K562 (cell line): ENCODE measurements around the gene COL25A1. TPM values are rescaled to one million over a fixed set of nuclear protein-coding genes. Genes with fewer than 3 reads are reported as not detected.

ENCODE experiments used
- ATAC-seq: fragments of 200-7000 bp; cut with Tn5 transposase; 3 replicates; pipeline ENCODE4 v1.9.1; 2020; ENCODE audit warnings: moderate library complexity
- BruUV-seq: library from RNA; stranded (reverse); fragments of 400-500 nt; replicated peaks from 2 replicates; lab custom pipeline; 2021; lab: Mats Ljungman, UMichigan
- CTCF ChIA-PET: fragments of 300-600 bp; formaldehyde crosslinking; extraction: SDS; loops from one replicate; lab custom pipeline; 2021; ENCODE audit warnings: low intra/inter-chr PET ratio; lab: Yijun Ruan, JAX
- POLR2A ChIA-PET: fragments of 300-600, 350-650 bp; sonication (Branson Sonifier 250); formaldehyde crosslinking; extraction: SDS; loops from one replicate; lab custom pipeline; 2021; ENCODE audit warnings: antibody characterized with exemption, inconsistent platforms; lab: Yijun Ruan, JAX
- DNase-seq, 4 experiments: peaks; one replicate each; pipeline versions ENCODE4 v3.0.0 to v3.0.0-alpha.2; 2011 to 2018; ENCODE audit warnings: low spot score in 3 of 4, mixed read lengths in 3 of 4; ENCODE audit errors: extremely low read depth in 1 of 4
- FAIRE-seq: peaks from 2 replicates; lab custom pipeline; 2011; peaks lifted over from hg19 to GRCh38; lab: Jason Lieb, UNC
- H2AFZ ChIP-seq: 2 replicates; pipeline ENCODE4 v1.6.0; 2011; ENCODE audit warnings: low read depth, low read length, control low read depth, inconsistent platforms
- H3K27ac ChIP-seq: fragments of 200-600 bp; 3 replicates; pipeline ENCODE4 v1.8.0; 2011; ENCODE audit warnings: low read depth, mild to moderate bottlenecking, control low read depth, inconsistent platforms, low read length, moderate library complexity, mixed read lengths; ENCODE audit errors: extremely low read depth
- H3K27me3 ChIP-seq, 2 experiments: fragments of 300-600 bp in 1 of 2; 2 replicates in 1 of 2; 3 replicates in 1 of 2; pipeline versions ENCODE4 v1.6.0 to v1.8.0; 2011; ENCODE audit warnings: inconsistent platforms in 2 of 2, low read length in 2 of 2, mild to moderate bottlenecking in 1 of 2, mixed read lengths in 1 of 2, moderate library complexity in 1 of 2; ENCODE audit not compliant: control insufficient read depth in 2 of 2, insufficient read depth in 2 of 2
- H3K36me3 ChIP-seq: fragments of 300-600 bp; 3 replicates; pipeline ENCODE4 v1.8.0; 2011; ENCODE audit warnings: mild to moderate bottlenecking, low read length, inconsistent platforms; ENCODE audit not compliant: control insufficient read depth, insufficient read depth
- H3K4me1 ChIP-seq, 2 experiments: fragments of 200-600 bp in 1 of 2; replicated peaks in 1 of 2; 2 replicates in 1 of 2; 3 replicates in 1 of 2; pipeline versions ENCODE4 v1.5.1 to v1.8.0; 2011; ENCODE audit warnings: inconsistent platforms in 2 of 2, low read length in 2 of 2, mild to moderate bottlenecking in 1 of 2, mixed read lengths in 1 of 2, moderate library complexity in 1 of 2; ENCODE audit not compliant: control insufficient read depth in 2 of 2, insufficient read depth in 2 of 2
- H3K4me2 ChIP-seq: 2 replicates; pipeline ENCODE4 v1.6.1; 2011; ENCODE audit warnings: low read length, control low read depth, inconsistent platforms, mixed read lengths; ENCODE audit not compliant: insufficient read depth
- H3K4me3 ChIP-seq: fragments of 200-600 bp; sonication (generic), shearing (Covaris generic); 2 replicates; pipeline ENCODE4 v1.5.1; 2016; ENCODE audit warnings: control low read depth, inconsistent platforms
- H3K79me2 ChIP-seq: fragments of 200-600 bp; 3 replicates; pipeline ENCODE4 v1.8.0; 2011; ENCODE audit warnings: low read length, inconsistent platforms; ENCODE audit not compliant: control insufficient read depth, insufficient read depth
- H3K9ac ChIP-seq, 2 experiments: 2 replicates each; pipeline versions ENCODE4 v1.6.0 to v1.6.1; 2011; ENCODE audit warnings: low read depth in 2 of 2, low read length in 2 of 2, control low read depth in 1 of 2, inconsistent platforms in 1 of 2, mild to moderate bottlenecking in 1 of 2, mixed read lengths in 1 of 2; ENCODE audit not compliant: insufficient read depth in 1 of 2
- H3K9me1 ChIP-seq: one replicate; pipeline ENCODE4 v1.6.0; 2011; ENCODE audit warnings: inconsistent platforms, mild to moderate bottlenecking, low read length, moderate library complexity; ENCODE audit not compliant: control insufficient read depth, insufficient read depth
- H3K9me3 ChIP-seq: replicated peaks from 2 replicates; pipeline ENCODE4 v1.5.1; 2011; ENCODE audit warnings: low read depth, low read length, inconsistent platforms; ENCODE audit not compliant: control insufficient read depth, insufficient read depth
- H4K20me1 ChIP-seq: replicated peaks from 2 replicates; pipeline ENCODE4 v1.6.1; 2011; ENCODE audit warnings: low read length, inconsistent platforms, mixed read lengths; ENCODE audit not compliant: control insufficient read depth, insufficient read depth
- ARID4B ChIP-seq: sonication (generic); formaldehyde crosslinking; IDR thresholded peaks from 2 replicates; pipeline ENCODE4 v1.8.0; 2022; ENCODE audit warnings: mild to moderate bottlenecking, missing genetic modification reagents
- FOXJ2 ChIP-seq: fragments of 200-800 bp; sonication (Bioruptor generic); IDR thresholded peaks from 2 replicates; pipeline ENCODE4 v1.6.1; 2016; ENCODE audit warnings: missing genetic modification characterization, missing compliant biosample characterization
- HIVEP1 ChIP-seq: fragments of 250-450 bp; sonication (Bioruptor Pico); IDR thresholded peaks from 2 replicates; pipeline ENCODE4 v1.4.0; 2020; ENCODE audit warnings: mild to moderate bottlenecking
- NBN ChIP-seq: fragments of 450-650 bp; IDR thresholded peaks from 2 replicates; pipeline ENCODE4 v1.6.1; 2016; ENCODE audit warnings: low read depth, mild to moderate bottlenecking
- POU5F1 ChIP-seq: fragments of 150-350 bp; IDR thresholded peaks from 2 replicates; pipeline ENCODE4 v1.6.1; 2014; ENCODE audit warnings: borderline replicate concordance, low read length, low read depth, mild to moderate bottlenecking; ENCODE audit not compliant: partially characterized antibody
- RAD51 ChIP-seq: fragments of 450-650 bp; IDR thresholded peaks from 2 replicates; pipeline ENCODE4 v1.7.1; 2016; ENCODE audit warnings: low read depth, mild to moderate bottlenecking, borderline replicate concordance
- WHSC1 ChIP-seq: IDR thresholded peaks from one replicate; pipeline ENCODE4 v1.6.1; 2012; ENCODE audit warnings: low read length, control low read depth, inconsistent platforms
- WGBS: fragments of 100-300 bp; shearing (Covaris generic); methylation state at CpG from one replicate; pipeline ENCODE4 v1.1.6; 2016; ENCODE audit warnings: low coverage, mixed read lengths; ENCODE audit not compliant: insufficient coverage; ENCODE audit errors: missing lambda C conversion rate; 5-methylcytosine and 5-hydroxymethylcytosine counted together
- in situ Hi-C: fragments of 300-500 bp; cut with MboI; formaldehyde crosslinking; loops from 4 replicates; pipeline ENCODE4 v1.15.0; 2018; ENCODE audit warnings: inconsistent platforms, mixed read lengths
- intact Hi-C: fragments of 100-400 bp; cut with micrococcal nuclease; formaldehyde crosslinking; loops from 2 replicates; pipeline ENCODE4 v1.14.2; 2022
- polyA plus RNA-seq, 8 experiments: library from polyadenylated mRNA; depleted of rRNA in 4 of 8; stranded (reverse) in 5 of 8; unstranded in 3 of 8; fragments of >200 nt; fragmentation: Nextera tagmentation in 2 of 8; fragmentation: Illumina TruSeq in 1 of 8; extraction: Ambion mirVana in 2 of 8; extraction: Trizol in 1 of 8; gene quantifications; 2 replicates each; pipeline versions ENCODE4 v1.2.1 to v1.2.3, GENCODE V29; 2011 to 2014; ENCODE audit warnings: inconsistent platforms in 1 of 8, missing spikeins in 1 of 8
- total RNA-seq, 7 experiments: library from RNA; depleted of rRNA in 6 of 7; stranded (reverse); fragments of >200 nt in 6 of 7; fragmentation: Illumina TruSeq in 2 of 7; extraction: Trizol in 2 of 7; gene quantifications; 2 replicates each; pipeline versions ENCODE4 v1.2.1 to v1.2.3, GENCODE V29; 2011 to 2021; ENCODE audit warnings: low replicate concordance in 1 of 7
- TF ChIP-seq, protein P1 (sequence below): IDR thresholded peaks from 2 replicates; pipeline ENCODE4 v1.6.1; 2011; ENCODE audit not compliant: insufficient read length; ENCODE audit errors: extremely low read depth

The COL25A1 gene
- total and polyA plus RNA-seq, 9 of the 15 experiments (the other 6 are each of a cell fraction or from before 2014, with no cell fraction given) = 0.03 to 0.62 (median 0.27) TPM

DNA sequence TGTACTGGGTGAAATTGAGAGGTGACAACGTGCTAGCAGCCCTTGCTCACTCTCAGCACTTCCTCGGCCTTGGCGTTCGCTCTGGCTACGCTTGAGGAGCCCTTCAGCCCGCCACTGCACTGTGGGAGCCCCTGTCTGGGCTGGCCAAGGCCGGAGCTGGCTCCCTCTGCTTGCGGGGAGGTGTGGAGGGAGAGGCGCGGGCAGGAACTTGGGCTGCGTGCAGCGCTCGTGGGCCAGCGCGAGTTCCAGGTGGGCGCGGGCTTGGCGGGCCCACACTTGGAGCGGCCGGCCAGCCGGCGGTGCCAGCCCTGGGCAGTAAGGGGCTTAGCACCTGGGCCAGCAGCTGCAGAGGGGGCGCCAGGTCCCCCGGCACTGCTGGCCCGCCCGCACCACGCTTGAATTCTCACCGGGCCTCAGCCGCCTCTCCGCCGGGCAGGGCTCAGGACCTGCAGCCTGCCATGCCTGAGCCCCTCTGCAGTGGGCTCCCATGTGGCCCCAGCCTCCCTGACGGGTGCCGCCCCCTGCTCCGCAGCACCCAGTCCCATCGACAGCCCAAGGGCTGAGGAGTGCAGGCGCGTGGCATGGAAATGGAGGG is 290.1 kb downstream of the COL25A1 start (continued):
- TF ChIP-seq ARID4B (CRISPR knock-in tag) (no peak), RAD51 (no peak), NBN (no peak)

DNA sequence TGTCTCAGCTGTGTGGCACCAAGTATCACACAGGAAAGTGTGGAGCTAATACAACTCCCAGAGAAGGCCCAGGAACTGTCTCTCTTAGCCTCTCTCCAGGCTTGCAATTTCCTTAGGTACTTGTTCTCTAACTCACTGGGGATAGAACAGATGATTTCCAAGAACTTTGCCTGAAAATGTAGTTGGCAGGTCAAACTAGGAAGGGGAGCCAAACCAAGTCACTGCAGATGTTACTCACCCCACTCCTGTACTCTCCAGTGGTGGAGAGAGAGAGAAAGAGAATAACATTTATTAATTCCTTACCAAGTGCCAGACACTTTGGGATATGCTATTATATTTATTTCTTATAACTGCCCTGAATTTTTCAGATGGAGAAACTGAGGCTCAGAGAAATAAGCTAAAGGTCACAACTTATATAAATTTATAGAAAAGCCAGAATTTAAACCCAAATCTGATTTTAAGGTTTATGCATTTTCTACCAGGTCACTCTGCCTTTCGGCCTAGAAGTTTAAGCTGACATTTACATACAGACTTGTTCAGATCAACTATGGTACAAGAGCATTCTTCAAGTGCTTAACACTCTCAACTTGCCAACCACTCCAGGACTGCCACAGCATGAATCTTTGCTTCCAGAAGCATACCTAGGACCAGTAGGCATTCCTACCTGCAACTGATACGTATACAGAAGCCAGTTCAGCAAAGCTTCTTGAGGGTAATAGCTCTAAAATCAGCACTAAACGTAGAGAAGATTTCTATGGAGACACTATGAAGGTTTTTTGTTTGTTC is 291.0 kb downstream of the COL25A1 start:
- CTCF ChIA-PET = no interaction called here
- WGBS = 67% methylated on average over 3 of the region's 3 CpGs
- DNase-seq (no peak), ATAC-seq (no peak), FAIRE-seq (no peak)
- Histone ChIP-seq H3K4me2 (no peak overlapping the region), H3K27me3 (no peaks in the 10 kb centered on the region), H3K9me3 (no peaks in the 10 kb centered on the region; the same call in 1 of the 2 replicates), H3K4me1 (peaks cover 0 to 7% of the 10 kb centered on the region in 2 experiments), H4K20me1 (no peaks in the 10 kb centered on the region), H3K9ac (no peak overlapping the region), H3K79me2 (no peaks in the 10 kb centered on the region), H2AFZ (no peak overlapping the region), H3K36me3 (no peaks in the 10 kb centered on the region), H3K27ac (no peak overlapping the region), H3K9me1 (no peaks in the 10 kb centered on the region), H3K4me3 (no peak overlapping the region)
- TF ChIP-seq POU5F1 = no peak
- no peak for TF ChIP-seq WHSC1
- TF ChIP-seq, protein P1, sequence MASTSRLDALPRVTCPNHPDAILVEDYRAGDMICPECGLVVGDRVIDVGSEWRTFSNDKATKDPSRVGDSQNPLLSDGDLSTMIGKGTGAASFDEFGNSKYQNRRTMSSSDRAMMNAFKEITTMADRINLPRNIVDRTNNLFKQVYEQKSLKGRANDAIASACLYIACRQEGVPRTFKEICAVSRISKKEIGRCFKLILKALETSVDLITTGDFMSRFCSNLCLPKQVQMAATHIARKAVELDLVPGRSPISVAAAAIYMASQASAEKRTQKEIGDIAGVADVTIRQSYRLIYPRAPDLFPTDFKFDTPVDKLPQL = no peak
- no peak for TF ChIP-seq HIVEP1 (CRISPR knock-in tag)
- TF ChIP-seq FOXJ2 (tag) = no peak
- in situ Hi-C loops (no loop called here), intact Hi-C loops (no loop called here)
- POLR2A ChIA-PET = no interaction called here
- no TSS peak for BruUV-seq
